ENCODE results near the gene CRIP2.

GRCh38 chr14:105427412-105427811 lies 47.2 kb upstream of the CRIP2 start:
- TF ChIP-seq NRF1 (conservative IDR thresholded peaks at IDR 0.05 in 1 of 2, IDR thresholded peaks at IDR 0.05 in 1 of 2) (no peak), SP1 (CRISPR knock-in tag; IDR thresholded peaks at IDR 0.05) (no peak)
